Urinary bladder (tissue), 4 donors: ENCODE results near the gene EFEMP1. TPM values are rescaled to one million over a fixed set of nuclear protein-coding genes. Genes with fewer than 3 reads are reported as not detected.
A peak's percentile ranks its signal among the peaks of the same experiment; 100 is the strongest.

Experiments
- DNase-seq: peaks from one replicate; pipeline ENCODE4 v3.0.0-alpha.2; 2015; ENCODE audit errors: extremely low spot score
- H3K27ac ChIP-seq: one replicate; pipeline ENCODE4 v1.5.1; 2013; ENCODE audit warnings: low read depth, mild to moderate bottlenecking, moderate library complexity
- H3K36me3 ChIP-seq: one replicate; pipeline ENCODE4 v1.6.1; 2013; ENCODE audit warnings: mild to moderate bottlenecking, moderate library complexity; ENCODE audit not compliant: insufficient read depth
- H3K4me1 ChIP-seq: one replicate; pipeline ENCODE4 v1.6.1; 2013; ENCODE audit warnings: mild to moderate bottlenecking, moderate library complexity; ENCODE audit not compliant: insufficient read depth
- H3K4me3 ChIP-seq: one replicate; pipeline ENCODE4 v1.5.1; 2013; ENCODE audit warnings: low read depth, low read length
- WGBS: extraction: QIAGEN DNeasy Blood & Tissue Kit; methylation state at CpG from one replicate; pipeline ENCODE4 v1.1.7; 2013; 5-methylcytosine and 5-hydroxymethylcytosine counted together
- polyA plus RNA-seq: library from polyadenylated mRNA; stranded (reverse); fragments of 200-250 nt; gene quantifications from one replicate; pipeline ENCODE4 v1.2.3, GENCODE V29; 2013
- total RNA-seq: library from RNA; depleted of rRNA; stranded (reverse); fragments of >200 nt; gene quantifications from one replicate; pipeline ENCODE4 v1.2.3, GENCODE V29; 2014
- donor health status: healthy with polysubstance abuse.
- donor health status: healthy.

Gene EFEMP1
- total and polyA plus RNA-seq, 2 donors = 146 to 244 TPM

DNA sequence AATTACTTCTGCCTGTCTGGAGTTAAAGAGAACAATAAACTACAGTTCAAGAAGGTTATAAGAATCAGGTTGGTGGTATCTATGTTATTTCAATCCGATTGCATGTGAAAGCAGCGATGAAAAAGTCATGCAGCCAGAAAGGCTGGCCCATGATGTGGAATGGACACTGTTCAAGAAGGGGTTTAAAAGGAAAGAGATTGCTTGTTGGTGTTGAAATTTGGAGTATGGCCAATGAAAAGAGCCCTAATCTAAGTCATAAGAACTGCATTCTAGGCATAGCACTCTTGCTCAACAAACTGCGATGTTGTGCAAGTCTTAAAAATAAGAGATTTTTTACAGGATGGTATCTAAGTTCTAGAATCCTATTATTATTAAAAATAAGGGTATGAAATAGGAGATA lies 61.3 kb downstream of the EFEMP1 start:
- no peaks in the 10 kb centered on the region for H3K4me1 ChIP-seq
- H3K36me3 ChIP-seq = no peaks in the 10 kb centered on the region
- 64% methylated on average over 3 of the region's 3 CpGs for WGBS
- no peak for DNase-seq
- no peak overlapping the region for H3K4me3 ChIP-seq
- H3K27ac ChIP-seq = no peak overlapping the region

DNA sequence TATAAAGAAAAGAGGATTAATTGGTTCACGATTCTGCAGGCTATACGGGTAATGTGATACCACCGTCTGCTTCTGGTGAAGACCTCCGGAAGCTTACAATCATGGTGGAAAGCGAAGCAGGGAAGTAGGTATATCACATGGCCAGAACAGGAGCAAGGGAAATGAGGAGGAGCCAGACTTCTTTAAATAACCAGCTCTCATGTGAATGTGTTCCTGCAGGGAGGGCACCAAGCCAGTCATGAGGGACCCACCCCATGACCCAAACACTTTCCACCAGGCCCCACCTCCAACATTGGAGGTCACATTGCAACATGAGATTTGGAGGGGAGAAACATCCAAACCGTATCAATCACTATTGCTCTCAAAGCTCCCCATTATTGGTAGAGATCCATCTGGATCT lies 61.8 kb downstream of the EFEMP1 start:
- Histone ChIP-seq H3K4me3 (no peak overlapping the region), H3K4me1 (no peaks in the 10 kb centered on the region), H3K36me3 (no peaks in the 10 kb centered on the region), H3K27ac (no peak overlapping the region)
- WGBS = 93% methylated on average over 6 of the region's 6 CpGs
- DNase-seq = no peak

DNA sequence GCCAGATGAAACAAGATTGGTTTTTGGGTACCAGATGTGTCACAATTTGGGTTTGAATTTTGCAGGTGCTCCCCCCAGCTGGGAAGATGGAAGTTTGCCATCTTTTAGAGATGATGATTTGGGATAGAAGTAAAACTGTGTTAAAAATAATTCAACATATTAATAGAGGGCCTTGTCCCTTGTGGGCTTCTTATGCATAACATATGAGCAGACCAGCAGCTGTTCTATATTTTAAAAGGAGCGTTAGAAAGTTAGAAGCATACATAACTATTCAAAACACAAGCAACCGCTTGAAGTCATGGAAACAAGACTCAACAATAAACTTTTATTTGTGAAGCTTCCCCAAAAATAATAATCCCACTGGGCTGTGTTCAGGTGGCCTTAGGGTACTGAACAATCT lies 62.8 kb downstream of the EFEMP1 start:
- no peak for DNase-seq
- H3K36me3 ChIP-seq = no peaks in the 10 kb centered on the region
- no peaks in the 10 kb centered on the region for H3K4me1 ChIP-seq
- H3K27ac ChIP-seq = no peak overlapping the region
- whole genome bisulfite sequencing = 66% methylated on average over 2 of the region's 2 CpGs
- H3K4me3 ChIP-seq = no peak overlapping the region

DNA sequence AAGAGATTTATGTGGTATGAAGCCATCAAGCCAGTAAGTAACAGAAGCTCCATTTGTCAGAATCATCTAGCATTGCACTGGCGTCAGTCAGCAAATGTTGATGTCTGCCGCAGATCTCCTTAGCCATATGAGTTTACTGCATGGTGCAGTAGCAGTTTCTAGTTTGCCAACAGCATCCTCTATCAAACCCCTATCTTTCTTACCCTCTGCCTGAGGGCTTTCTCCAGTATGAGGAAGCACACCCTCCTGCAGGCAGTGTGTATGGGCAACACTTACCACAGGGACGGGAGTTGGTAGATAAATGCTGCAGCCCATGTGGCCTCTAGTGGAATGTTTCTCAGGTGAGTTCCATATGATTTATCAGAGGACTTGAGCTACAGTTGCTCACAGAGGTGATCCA lies 63.7 kb downstream of the EFEMP1 start:
- no peak overlapping the region for H3K4me3 ChIP-seq
- H3K27ac ChIP-seq = no peak overlapping the region
- no peaks in the 10 kb centered on the region for H3K4me1 ChIP-seq
- no peaks in the 10 kb centered on the region for H3K36me3 ChIP-seq
- no peak for DNase-seq
- WGBS = 94% methylated on average over 3 of the region's 3 CpGs

DNA sequence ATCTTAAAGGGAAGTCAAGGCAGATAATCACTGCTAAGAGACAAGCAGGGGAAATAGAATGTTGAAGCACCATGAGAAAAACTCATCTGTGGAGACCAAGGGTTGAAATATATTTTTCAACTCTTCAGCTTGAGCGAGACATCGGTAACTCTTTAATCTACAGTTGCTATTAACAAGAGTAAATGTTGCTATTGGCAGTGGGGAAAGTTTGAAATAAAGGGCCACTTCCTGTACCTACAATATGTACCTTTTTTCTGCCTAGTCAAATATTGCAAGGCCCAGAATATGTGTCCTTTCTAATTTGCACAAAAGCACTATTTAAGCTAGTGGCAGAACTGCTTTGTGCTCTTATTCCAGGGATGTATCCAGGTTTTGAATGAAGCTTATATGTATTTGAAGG lies 65.8 kb downstream of the EFEMP1 start:
- Histone ChIP-seq H3K4me3 (no peak overlapping the region), H3K27ac (no peak overlapping the region), H3K36me3 (no peaks in the 10 kb centered on the region), H3K4me1 (no peaks in the 10 kb centered on the region)
- no peak for DNase-seq
- 94% methylated on average over 2 of the region's 2 CpGs for WGBS

DNA sequence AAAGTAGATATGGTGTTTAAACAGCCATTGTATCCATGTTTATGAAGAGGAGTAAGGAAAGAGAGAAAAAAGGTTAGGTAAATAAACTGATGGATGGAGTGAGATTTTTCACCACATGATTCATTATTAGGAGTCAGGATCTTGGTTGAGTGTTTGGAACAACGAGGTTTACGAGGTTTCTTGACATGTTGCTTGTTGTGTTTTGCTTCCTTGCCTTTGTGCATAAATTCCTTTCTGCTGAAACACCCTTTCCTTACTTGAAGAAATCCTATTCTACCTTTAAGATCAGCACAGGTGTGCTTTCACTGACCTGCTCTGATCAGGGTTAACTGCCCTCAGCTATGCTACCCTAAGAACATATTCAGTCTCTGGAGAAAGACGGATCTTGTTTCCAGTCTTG lies 66.6 kb downstream of the EFEMP1 start:
- WGBS = 66% methylated on average over 3 of the region's 3 CpGs
- H3K4me3 ChIP-seq = no peak overlapping the region
- no peak overlapping the region for H3K27ac ChIP-seq
- H3K4me1 ChIP-seq = no peaks in the 10 kb centered on the region
- no peaks in the 10 kb centered on the region for H3K36me3 ChIP-seq
- no peak for DNase-seq

DNA sequence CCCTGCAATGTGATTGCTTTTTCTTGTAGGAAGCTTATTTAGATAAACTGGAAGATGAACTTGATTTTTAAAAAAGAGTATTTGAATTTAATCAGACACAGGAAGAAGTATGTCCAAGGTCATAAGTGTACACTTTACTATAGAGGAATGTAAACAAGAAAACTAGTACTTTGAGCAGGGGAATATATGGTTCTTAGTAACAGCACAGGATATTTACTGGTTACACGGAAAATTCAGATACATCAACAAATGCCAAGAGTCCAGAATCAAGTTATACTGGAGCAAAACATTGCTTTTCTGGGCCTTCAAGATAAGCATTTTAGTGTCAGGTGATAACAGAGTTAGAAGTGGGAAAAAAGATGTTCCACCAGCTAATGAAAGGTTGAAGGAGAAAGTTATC lies 75.5 kb downstream of the EFEMP1 start:
- H3K4me3 ChIP-seq = no peak overlapping the region
- 61% methylated on average over 1 of the region's 1 CpG for WGBS

DNA sequence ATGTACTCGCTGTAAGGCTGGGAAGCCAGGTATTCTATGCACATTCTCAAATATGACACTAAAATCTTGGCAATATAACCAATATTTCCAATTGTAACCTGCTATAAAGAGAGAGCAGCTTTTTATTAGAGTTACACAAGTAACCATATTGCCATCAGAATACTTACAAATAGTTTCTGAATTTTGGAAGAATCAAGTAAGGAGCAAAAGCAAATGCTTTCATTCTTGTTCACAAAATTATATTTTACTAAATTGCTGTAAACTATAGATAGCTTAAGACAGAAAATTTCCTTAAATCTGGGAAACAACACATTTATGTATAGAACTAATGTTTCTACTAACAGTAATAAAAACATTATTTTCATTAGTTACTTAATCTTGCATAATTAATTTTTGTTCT lies 77.2 kb downstream of the EFEMP1 start:
- Histone ChIP-seq H3K27ac (no peak overlapping the region), H3K4me1 (no peaks in the 10 kb centered on the region), H3K4me3 (no peak overlapping the region), H3K36me3 (no peaks in the 10 kb centered on the region)
- DNase-seq = no peak
- WGBS = 97% methylated on average over 1 of the region's 1 CpG

More for the DNA sequence above, 75.5 kb downstream of the EFEMP1 start:
- Histone ChIP-seq H3K27ac (no peak overlapping the region), H3K36me3 (no peaks in the 10 kb centered on the region), H3K4me1 (no peaks in the 10 kb centered on the region)
- DNase-seq = no peak

DNA sequence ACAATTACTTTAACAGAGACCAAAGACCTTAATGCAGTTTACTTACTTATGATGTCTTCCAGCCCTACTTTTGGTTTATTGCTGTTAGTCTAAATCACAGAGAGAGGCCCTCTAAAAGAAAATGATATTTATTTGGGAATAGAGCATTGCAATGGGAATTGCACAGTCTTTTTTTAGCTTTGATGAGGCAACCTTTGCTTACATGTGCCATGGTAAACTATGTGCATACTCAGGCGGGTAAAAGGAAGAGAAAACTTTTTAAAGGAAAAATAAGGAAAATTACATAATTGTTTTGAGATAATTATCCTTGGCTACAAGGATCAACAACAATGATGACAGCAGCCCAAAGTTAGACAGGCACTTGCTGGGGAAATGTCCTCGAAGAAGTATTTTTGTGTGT lies 78.6 kb downstream of the EFEMP1 start:
- no peak overlapping the region for H3K27ac ChIP-seq
- no peak for DNase-seq
- no peaks in the 10 kb centered on the region for H3K4me1 ChIP-seq
- 86% methylated on average over 2 of the region's 2 CpGs for WGBS
- H3K36me3 ChIP-seq = no peaks in the 10 kb centered on the region
- H3K4me3 ChIP-seq = no peak overlapping the region

DNA sequence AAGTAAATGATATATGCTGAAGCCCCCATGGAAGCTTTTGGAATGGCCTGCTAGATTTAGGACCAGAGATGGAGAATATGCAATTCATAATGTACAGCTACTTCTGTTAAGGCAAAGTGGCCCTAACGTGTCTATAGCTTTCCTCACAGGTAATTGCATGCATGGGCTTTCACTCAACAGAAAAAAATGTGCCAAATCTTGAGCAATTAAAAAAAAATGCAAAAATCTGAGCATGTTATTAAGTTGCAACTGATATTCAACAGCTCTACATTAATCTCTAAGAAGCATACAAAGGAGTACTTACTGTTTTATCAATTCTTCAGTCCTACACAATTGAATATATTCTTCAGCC lies 79.6 kb downstream of the EFEMP1 start:
- H3K36me3 ChIP-seq = no peaks in the 10 kb centered on the region
- H3K4me1 ChIP-seq = no peaks in the 10 kb centered on the region
- H3K27ac ChIP-seq = no peak overlapping the region
- no peak overlapping the region for H3K4me3 ChIP-seq
- no peak for DNase-seq
- 73% methylated on average over 1 of the region's 1 CpG for WGBS

DNA sequence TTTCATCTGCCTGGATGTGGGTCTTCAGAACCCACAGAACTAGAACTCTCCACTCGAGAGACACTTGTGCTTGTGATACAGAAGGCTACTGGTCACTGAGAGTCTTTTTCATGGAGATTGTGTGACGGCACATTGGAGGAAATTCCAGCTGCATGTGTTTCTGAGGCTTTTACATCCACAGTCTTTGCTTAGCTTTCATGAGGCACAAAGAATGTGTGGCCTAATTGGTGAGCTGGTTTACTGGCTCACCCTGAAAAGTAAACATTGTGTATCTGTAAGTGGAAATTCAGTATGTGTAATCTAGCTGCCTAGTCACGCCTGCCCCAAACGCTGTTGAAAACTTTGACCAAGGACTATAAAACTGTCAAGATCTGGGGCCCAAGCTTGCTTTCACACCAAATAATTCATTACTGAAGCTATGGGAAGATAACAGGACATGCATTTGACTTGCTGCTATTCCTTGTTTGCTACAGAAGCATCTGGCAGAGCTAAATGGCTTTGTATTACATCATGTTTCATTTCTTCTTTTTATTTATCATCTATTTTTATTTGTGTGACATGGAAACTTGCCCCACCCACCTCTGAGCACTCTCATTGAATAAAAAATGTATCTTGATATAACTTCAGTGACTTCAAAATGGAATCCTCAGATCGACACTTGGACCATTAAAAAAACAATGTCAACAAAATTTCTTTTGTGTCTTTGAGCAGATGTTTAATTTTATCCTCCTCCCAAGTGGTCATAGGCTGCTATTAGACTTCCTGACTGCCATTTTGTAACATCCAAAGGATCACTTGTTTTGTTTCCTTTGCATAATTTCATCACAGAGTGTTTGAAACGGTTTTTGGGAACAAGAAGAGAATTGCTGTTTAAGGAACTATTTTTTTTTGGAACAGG lies 80.2 kb downstream of the EFEMP1 start:
- WGBS = 24% methylated on average over 6 of the region's 6 CpGs
- no peaks in the 10 kb centered on the region for H3K4me1 ChIP-seq
- H3K27ac ChIP-seq = no peak overlapping the region
- H3K36me3 ChIP-seq = no peaks in the 10 kb centered on the region
- no peak overlapping the region for H3K4me3 ChIP-seq
- peak; percentile 76 for DNase-seq

DNA sequence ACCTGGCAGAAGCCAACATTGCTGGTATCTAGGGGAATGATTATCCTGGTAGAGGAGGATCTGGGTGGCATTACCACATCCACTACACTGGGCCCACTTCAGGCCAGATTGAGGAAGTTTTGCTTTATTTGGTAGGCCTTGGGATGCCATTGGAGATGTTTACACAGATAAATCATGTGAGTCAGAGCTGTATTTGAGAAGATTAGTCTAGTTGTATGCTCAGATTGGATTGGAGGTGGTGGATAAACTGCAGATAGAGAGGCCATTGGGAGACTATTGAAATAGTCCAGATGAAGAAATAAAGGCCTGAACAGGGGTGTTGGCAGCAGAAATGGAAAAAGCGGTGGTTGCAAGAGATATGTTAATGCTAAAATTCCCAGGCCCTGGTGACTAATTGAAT lies 81.5 kb downstream of the EFEMP1 start:
- 78% methylated on average over 1 of the region's 1 CpG for WGBS
- H3K4me3 ChIP-seq = no peak overlapping the region

DNA sequence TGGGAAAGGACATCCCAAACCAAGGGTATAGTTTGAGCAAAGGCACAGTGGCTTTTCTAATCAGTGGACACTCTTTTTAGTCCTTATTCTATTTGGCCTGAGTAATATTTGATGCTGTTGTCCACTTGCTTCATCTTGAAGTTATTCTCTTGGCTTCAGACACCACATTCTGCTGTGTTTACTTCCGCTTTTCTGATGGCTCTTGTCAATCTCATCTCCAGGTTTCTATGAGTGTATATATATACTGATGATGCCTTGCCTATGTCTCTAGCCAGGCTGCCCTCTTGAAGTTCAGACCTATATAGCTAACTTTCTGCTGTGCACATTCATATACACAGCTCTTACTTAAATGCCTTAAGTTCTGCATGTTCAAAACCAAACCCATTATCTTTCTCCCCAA lies 83.1 kb downstream of the EFEMP1 start:
- Histone ChIP-seq H3K27ac (no peak overlapping the region), H3K36me3 (no peaks in the 10 kb centered on the region), H3K4me1 (no peaks in the 10 kb centered on the region), H3K4me3 (no peak overlapping the region)
- no peak for DNase-seq
- WGBS = 95% methylated on average over 1 of the region's 1 CpG

More for the DNA sequence above, 81.5 kb downstream of the EFEMP1 start:
- H3K4me1 ChIP-seq = no peaks in the 10 kb centered on the region
- DNase-seq = no peak
- H3K27ac ChIP-seq = no peak overlapping the region
- no peaks in the 10 kb centered on the region for H3K36me3 ChIP-seq

DNA sequence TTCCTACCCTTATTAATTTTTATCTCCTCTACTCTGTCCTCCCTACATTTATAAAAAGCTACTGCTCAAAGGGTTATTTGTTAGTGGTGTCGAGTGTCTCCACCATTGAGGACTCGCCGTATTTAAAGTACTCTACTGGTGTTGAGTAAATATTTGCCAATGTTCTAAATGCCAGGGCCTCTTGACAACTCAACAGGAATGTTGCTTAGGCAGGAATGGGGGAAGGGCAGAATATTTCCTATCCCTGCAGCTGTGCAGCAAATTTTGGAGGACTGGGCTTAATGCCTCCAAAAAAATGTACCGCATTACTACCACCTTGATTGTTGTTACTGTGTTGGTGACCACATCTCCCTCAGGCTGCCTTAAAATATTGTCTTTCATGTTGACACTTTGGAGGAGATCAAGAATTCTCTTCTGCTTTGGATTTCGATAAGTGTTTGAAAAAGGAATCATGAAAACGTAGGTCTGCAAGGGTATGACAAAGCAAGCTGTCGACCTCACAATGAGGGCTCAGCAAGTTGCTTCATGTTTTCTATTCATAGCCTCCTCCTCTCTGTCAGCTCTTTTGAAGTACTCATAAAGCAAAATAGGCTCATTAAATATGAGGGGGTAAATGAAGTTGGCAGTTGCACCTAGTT lies 84.3 kb downstream of the EFEMP1 start:
- Histone ChIP-seq H3K27ac (peak overlapping the region; percentile 2), H3K36me3 (no peaks in the 10 kb centered on the region), H3K4me1 (no peaks in the 10 kb centered on the region), H3K4me3 (no peak overlapping the region)
- DNase-seq = peak; percentile 53
- WGBS = 46% methylated on average over 7 of the region's 7 CpGs
